HepG2 (cell line): Measurements from ENCODE around the gene FAM167B. TPM values are rescaled to one million over a fixed set of nuclear protein-coding genes. Genes with fewer than 3 reads are reported as not detected.

Experiments used
- ATAC-seq: fragments of 200-7000 bp; cut with Tn5 transposase; 3 replicates; pipeline ENCODE4 v1.9.1; 2020; ENCODE audit warnings: mild to moderate bottlenecking, moderate library complexity
- BruUV-seq: library from RNA; stranded (reverse); fragments of 400-500 nt; replicated peaks from 2 replicates; lab custom pipeline; 2021; lab: Mats Ljungman, UMichigan
- CTCF ChIA-PET: fragments of 300-600 bp; formaldehyde crosslinking; extraction: SDS; loops from one replicate; lab custom pipeline; 2021; ENCODE audit warnings: low total read pairs, inconsistent platforms, low intra/inter-chr PET ratio; lab: Yijun Ruan, JAX
- POLR2A ChIA-PET: fragments of 350-600 bp; sonication (Branson Sonifier 250); formaldehyde crosslinking; loops from one replicate; lab custom pipeline; 2020; ENCODE audit warnings: antibody characterized with exemption, inconsistent platforms; lab: Yijun Ruan, JAX
- DNase-seq: peaks from one replicate; pipeline ENCODE4 v3.0.0-alpha.2; 2015; ENCODE audit warnings: low spot score
- FAIRE-seq: peaks from 3 replicates; lab custom pipeline; 2011; peaks lifted over from hg19 to GRCh38; lab: Jason Lieb, UNC
- H2AFZ ChIP-seq: one replicate; pipeline ENCODE4 v1.6.1; 2011; ENCODE audit warnings: low read length, inconsistent platforms
- H3K27ac ChIP-seq: fragments of 300-600 bp; 3 replicates; pipeline ENCODE4 v1.8.0; 2011; ENCODE audit warnings: mixed run types, mild to moderate bottlenecking, mixed read lengths, low read length, inconsistent platforms; ENCODE audit not compliant: insufficient read depth; ENCODE audit errors: extremely low read length
- H3K27me3 ChIP-seq, 2 experiments: fragments of 200-600 bp in 1 of 2; 2 replicates in 1 of 2; 3 replicates in 1 of 2; pipeline versions ENCODE4 v1.6.0 to v1.8.0; 2011; ENCODE audit warnings: low read length in 2 of 2, mild to moderate bottlenecking in 2 of 2, moderate library complexity in 2 of 2, inconsistent platforms in 1 of 2; ENCODE audit not compliant: insufficient read depth in 2 of 2, control insufficient read depth in 1 of 2
- H3K36me3 ChIP-seq, 2 experiments: fragments of 200-600 bp in 1 of 2; replicated peaks in 1 of 2; 2 replicates in 1 of 2; 3 replicates in 1 of 2; pipeline versions ENCODE4 v1.5.1 to v1.8.0; 2011; ENCODE audit warnings: low read length in 2 of 2, inconsistent platforms in 1 of 2; ENCODE audit not compliant: insufficient read depth in 2 of 2, control insufficient read depth in 1 of 2
- H3K4me1 ChIP-seq: 2 replicates; pipeline ENCODE4 v1.5.1; 2012; ENCODE audit warnings: low read length, inconsistent platforms; ENCODE audit not compliant: insufficient read depth
- H3K4me2 ChIP-seq: 2 replicates; pipeline ENCODE4 v1.6.0; 2011; ENCODE audit warnings: low read depth, low read length, inconsistent platforms
- H3K4me3 ChIP-seq, 3 experiments: fragments of 200-600 bp in 1 of 3; sonication (generic), shearing (Covaris generic) in 1 of 3; replicated peaks in 1 of 3; 2 replicates each; pipeline ENCODE4 v1.5.1; 2011 to 2016; ENCODE audit warnings: low read length in 3 of 3, inconsistent platforms in 2 of 3, low read depth in 2 of 3, mild to moderate bottlenecking in 2 of 3, control low read depth in 1 of 3, mixed read lengths in 1 of 3; ENCODE audit not compliant: insufficient read depth in 1 of 3
- H3K79me2 ChIP-seq: one replicate; pipeline ENCODE4 v1.6.1; 2011; ENCODE audit warnings: low read length, inconsistent platforms; ENCODE audit not compliant: insufficient read depth
- H3K9ac ChIP-seq: 2 replicates; pipeline ENCODE4 v1.6.0; 2011; ENCODE audit warnings: mild to moderate bottlenecking, low read depth, low read length, inconsistent platforms; ENCODE audit not compliant: insufficient read depth
- H3K9me3 ChIP-seq: 2 replicates; pipeline ENCODE4 v1.5.1; 2012; ENCODE audit warnings: mild to moderate bottlenecking, low read length
- H4K20me1 ChIP-seq: 2 replicates; pipeline ENCODE4 v1.6.0; 2011; ENCODE audit warnings: inconsistent platforms, mild to moderate bottlenecking, low read length, moderate library complexity; ENCODE audit not compliant: insufficient read depth
- FOSL1 ChIP-seq: sonication (generic); formaldehyde crosslinking; IDR thresholded peaks from 2 replicates; pipeline ENCODE4 v1.9.0; 2021; ENCODE audit warnings: missing genetic modification reagents, borderline replicate concordance
- HNF4G ChIP-seq, 2 experiments: sonication (generic) in 1 of 2; formaldehyde crosslinking in 1 of 2; IDR thresholded peaks; 2 replicates each; pipeline versions ENCODE4 v1.4.0 to v1.6.1; 2011 to 2020; ENCODE audit warnings: borderline replicate concordance in 2 of 2, low read depth in 2 of 2, mild to moderate bottlenecking in 2 of 2, low read length in 1 of 2, missing genetic modification reagents in 1 of 2, moderate library complexity in 1 of 2
- SCMH1 ChIP-seq: sonication (generic); formaldehyde crosslinking; IDR thresholded peaks from 2 replicates; pipeline ENCODE4 v1.9.0; 2021; ENCODE audit warnings: missing genetic modification reagents, mild to moderate bottlenecking, borderline replicate concordance
- SNAPC2 ChIP-seq: sonication (generic); formaldehyde crosslinking; IDR thresholded peaks from 2 replicates; pipeline ENCODE4 v1.8.1; 2022; ENCODE audit warnings: mild to moderate bottlenecking, missing genetic modification reagents
- YY1 ChIP-seq: IDR thresholded peaks from 2 replicates; pipeline ENCODE4 v1.6.1; 2011; ENCODE audit warnings: low read length, low read depth, moderate library complexity, mild to moderate bottlenecking; ENCODE audit not compliant: insufficient read depth, insufficient replicate concordance
- ZFAT ChIP-seq: sonication (generic); formaldehyde crosslinking; conservative IDR thresholded peaks from 2 replicates; pipeline ENCODE4 v1.8.1; 2023; ENCODE audit warnings: missing genetic modification reagents, inconsistent platforms
- ZIK1 ChIP-seq: sonication (generic); formaldehyde crosslinking; IDR thresholded peaks from 2 replicates; pipeline ENCODE4 v1.5.0; 2020; ENCODE audit warnings: mild to moderate bottlenecking, low read depth, missing genetic modification reagents, borderline replicate concordance
- ZNF350 ChIP-seq: sonication (generic); formaldehyde crosslinking; IDR thresholded peaks from 2 replicates; pipeline ENCODE4 v1.4.0; 2020; ENCODE audit warnings: mild to moderate bottlenecking, low read depth, missing genetic modification reagents, borderline replicate concordance
- ZNF569 ChIP-seq: sonication (generic); formaldehyde crosslinking; IDR thresholded peaks from 2 replicates; pipeline ENCODE4 v1.5.0; 2020; ENCODE audit warnings: mild to moderate bottlenecking, missing genetic modification reagents, moderate library complexity, borderline replicate concordance
- ZNF615 ChIP-seq: sonication (generic); formaldehyde crosslinking; IDR thresholded peaks from 2 replicates; pipeline ENCODE4 v1.5.0; 2020; ENCODE audit warnings: mild to moderate bottlenecking, missing genetic modification reagents, borderline replicate concordance
- ZNF772 ChIP-seq: sonication (generic); formaldehyde crosslinking; IDR thresholded peaks from 2 replicates; pipeline ENCODE4 v1.5.0; 2020; ENCODE audit warnings: mild to moderate bottlenecking, missing genetic modification reagents
- ZSCAN9 ChIP-seq: IDR thresholded peaks from 2 replicates; pipeline ENCODE4 v1.6.1; 2016; ENCODE audit warnings: borderline replicate concordance
- WGBS: methylation state at CpG from one replicate; pipeline ENCODE4 v1.1.6; 2017; ENCODE audit warnings: low lambda C conversion rate; 5-methylcytosine and 5-hydroxymethylcytosine counted together
- in situ Hi-C: cut with HindIII; loops from 2 replicates; pipeline ENCODE4 v1.10.0; 2017; ENCODE audit warnings: low pct_unique_long_range_greater_than_20kb; ENCODE audit not compliant: extremely low pct_ligation_motif_present
- intact Hi-C: fragments of 100-400 bp; cut with micrococcal nuclease; formaldehyde crosslinking; loops from one replicate; pipeline ENCODE4 v1.10.0; 2022; ENCODE audit not compliant: unreplicated experiment
- polyA plus RNA-seq, 8 experiments: library from polyadenylated mRNA; depleted of rRNA in 3 of 8; stranded (reverse) in 7 of 8; unstranded in 1 of 8; fragments of >200 nt; fragmentation: Illumina TruSeq in 4 of 8; extraction: Trizol in 4 of 8; gene quantifications; 2 replicates each; pipeline versions ENCODE4 v1.2.1 to v1.2.3, GENCODE V29; 2011 to 2016; ENCODE audit warnings: low read depth in 4 of 8, missing spikeins in 1 of 8, mixed read lengths in 1 of 8; ENCODE audit not compliant: insufficient read depth in 1 of 8
- total RNA-seq, 5 experiments: library from RNA; depleted of rRNA; stranded (reverse); fragments of >200 nt; fragmentation: Illumina TruSeq; extraction: Trizol; gene quantifications; 2 replicates each; pipeline ENCODE4 v1.2.3, GENCODE V29; 2016; ENCODE audit warnings: low read depth in 1 of 5
- TF ChIP-seq, protein P1 (sequence below): sonication (generic); formaldehyde crosslinking; IDR thresholded peaks from 2 replicates; pipeline ENCODE4 v1.5.0; 2020; ENCODE audit warnings: missing genetic modification reagents
- TF ChIP-seq, protein P2 (sequence below): sonication (generic); formaldehyde crosslinking; conservative IDR thresholded peaks from 2 replicates; pipeline ENCODE4 v1.4.0; 2020; ENCODE audit warnings: missing genetic modification reagents
- TF ChIP-seq, protein P3 (sequence below): sonication (generic); formaldehyde crosslinking; IDR thresholded peaks from 2 replicates; pipeline ENCODE4 v1.5.0; 2020; ENCODE audit warnings: mild to moderate bottlenecking, missing genetic modification reagents

Gene FAM167B
- total and polyA plus RNA-seq, 2 of the 13 experiments (the other 11 are each of a cell fraction or from before 2014, with no cell fraction given), result 0.15 to 0.70 TPM

DNA sequence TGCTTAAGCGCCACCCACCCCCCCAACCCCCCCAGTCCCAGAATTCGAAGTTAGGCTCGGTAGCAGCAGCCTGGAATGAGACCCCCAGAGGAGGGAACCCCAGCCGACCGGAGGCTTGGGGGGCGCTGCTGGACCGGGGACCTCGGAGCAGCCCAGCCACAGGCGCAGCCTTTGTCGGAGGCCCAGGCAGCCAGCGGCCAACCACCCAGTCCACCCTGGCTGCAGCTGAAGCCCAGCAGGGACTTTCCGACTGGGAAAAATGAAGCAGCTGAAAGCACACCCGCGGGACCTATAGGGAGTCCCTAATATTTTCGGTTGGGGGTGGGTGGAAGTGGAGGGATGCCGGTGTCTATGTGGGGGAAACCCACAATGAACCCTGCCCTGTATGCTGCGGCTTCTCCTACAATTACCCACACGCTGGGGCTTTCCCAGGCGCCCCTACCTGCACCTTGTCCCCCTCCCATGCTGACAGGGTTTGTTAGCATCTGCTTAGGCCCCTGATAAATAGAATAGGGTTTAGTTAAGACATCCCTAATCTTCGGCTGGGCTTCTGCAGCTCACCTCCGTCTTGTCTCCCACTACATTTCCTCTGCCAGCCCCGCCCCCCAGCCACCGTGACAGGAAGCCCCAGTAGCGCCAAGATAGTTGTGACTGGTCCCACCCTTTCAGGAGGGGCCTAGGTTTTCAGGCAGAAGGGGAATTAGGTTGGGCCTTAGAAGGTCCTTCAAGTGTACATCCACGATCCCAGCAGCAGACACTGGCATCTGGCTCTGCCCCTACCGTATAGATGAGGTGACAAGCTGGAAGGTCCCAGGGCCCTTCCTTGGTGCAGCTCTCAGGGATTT, 45.8 kb upstream of the FAM167B start:
- H3K4me1 ChIP-seq, result peaks cover 22% of the 10 kb centered on the region
- H3K9me3 ChIP-seq, result no peaks in the 10 kb centered on the region
- H3K36me3 ChIP-seq, result peaks cover 1 to 12% of the 10 kb centered on the region in 2 experiments; a peak in 4 of 5 replicates
- FAIRE-seq (no peak), DNase-seq (no peak), ATAC-seq (peak; percentile 71)
- in situ Hi-C loops, result no loop called here
- WGBS, result 4% methylated on average over 12 of the region's 26 CpGs
- ChIA-PET CTCF (no interaction called here), POLR2A (interaction anchor here (1.0 to 4.8 kb wide), 12 partner anchors 9 to 193 kb away, joined by 3 to 38 read pairs (median 5); partner anchors contain the start of genes BSDC1, KPNA6, MARCKSL1 and TXLNA)
- no peaks in the 10 kb centered on the region for H3K27me3 ChIP-seq
- no TSS peak for BruUV-seq
- no peak overlapping the region for H2AFZ ChIP-seq
- H3K4me3 ChIP-seq, result peak overlapping the region; percentile 64 to 72 (median 65)
- H3K79me2 ChIP-seq, result no peaks in the 10 kb centered on the region
- no peaks in the 10 kb centered on the region for H4K20me1 ChIP-seq
- H3K9ac ChIP-seq, result peak overlapping the region; percentile 45
- intact Hi-C loops, result no loop called here
- peak overlapping the region; percentile 96 for H3K4me2 ChIP-seq
- H3K27ac ChIP-seq, result no peak overlapping the region
- TF ChIP-seq, protein P1, sequence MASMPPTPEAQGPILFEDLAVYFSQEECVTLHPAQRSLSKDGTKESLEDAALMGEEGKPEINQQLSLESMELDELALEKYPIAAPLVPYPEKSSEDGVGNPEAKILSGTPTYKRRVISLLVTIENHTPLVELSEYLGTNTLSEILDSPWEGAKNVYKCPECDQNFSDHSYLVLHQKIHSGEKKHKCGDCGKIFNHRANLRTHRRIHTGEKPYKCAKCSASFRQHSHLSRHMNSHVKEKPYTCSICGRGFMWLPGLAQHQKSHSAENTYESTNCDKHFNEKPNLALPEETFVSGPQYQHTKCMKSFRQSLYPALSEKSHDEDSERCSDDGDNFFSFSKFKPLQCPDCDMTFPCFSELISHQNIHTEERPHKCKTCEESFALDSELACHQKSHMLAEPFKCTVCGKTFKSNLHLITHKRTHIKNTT (CRISPR knock-in tag), result no peak
- TF ChIP-seq SNAPC2, result no peak
- peak; percentile 9 for TF ChIP-seq YY1
- no peak for TF ChIP-seq ZNF350
- TF ChIP-seq ZIK1 (CRISPR knock-in tag), result no peak
- no peak for TF ChIP-seq ZNF569
- TF ChIP-seq ZFAT (CRISPR knock-in tag), result no peak
- no peak for TF ChIP-seq FOSL1
- TF ChIP-seq ZSCAN9 (CRISPR knock-in tag), result no peak
- TF ChIP-seq SCMH1, result no peak
- TF ChIP-seq, protein P2, sequence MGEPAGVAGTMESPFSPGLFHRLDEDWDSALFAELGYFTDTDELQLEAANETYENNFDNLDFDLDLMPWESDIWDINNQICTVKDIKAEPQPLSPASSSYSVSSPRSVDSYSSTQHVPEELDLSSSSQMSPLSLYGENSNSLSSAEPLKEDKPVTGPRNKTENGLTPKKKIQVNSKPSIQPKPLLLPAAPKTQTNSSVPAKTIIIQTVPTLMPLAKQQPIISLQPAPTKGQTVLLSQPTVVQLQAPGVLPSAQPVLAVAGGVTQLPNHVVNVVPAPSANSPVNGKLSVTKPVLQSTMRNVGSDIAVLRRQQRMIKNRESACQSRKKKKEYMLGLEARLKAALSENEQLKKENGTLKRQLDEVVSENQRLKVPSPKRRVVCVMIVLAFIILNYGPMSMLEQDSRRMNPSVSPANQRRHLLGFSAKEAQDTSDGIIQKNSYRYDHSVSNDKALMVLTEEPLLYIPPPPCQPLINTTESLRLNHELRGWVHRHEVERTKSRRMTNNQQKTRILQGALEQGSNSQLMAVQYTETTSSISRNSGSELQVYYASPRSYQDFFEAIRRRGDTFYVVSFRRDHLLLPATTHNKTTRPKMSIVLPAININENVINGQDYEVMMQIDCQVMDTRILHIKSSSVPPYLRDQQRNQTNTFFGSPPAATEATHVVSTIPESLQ, result no peak
- no peak for TF ChIP-seq HNF4G (IDR thresholded peaks at IDR 0.05; ENCODE audit: borderline replicate concordance, low read depth, low read length)
- no peak for TF ChIP-seq HNF4G (CRISPR knock-in tag; IDR thresholded peaks at IDR 0.05; ENCODE audit: borderline replicate concordance, low read depth)
- TF ChIP-seq ZNF772 (CRISPR knock-in tag), result no peak
- TF ChIP-seq ZNF615 (CRISPR knock-in tag), result no peak
- TF ChIP-seq, protein P3, sequence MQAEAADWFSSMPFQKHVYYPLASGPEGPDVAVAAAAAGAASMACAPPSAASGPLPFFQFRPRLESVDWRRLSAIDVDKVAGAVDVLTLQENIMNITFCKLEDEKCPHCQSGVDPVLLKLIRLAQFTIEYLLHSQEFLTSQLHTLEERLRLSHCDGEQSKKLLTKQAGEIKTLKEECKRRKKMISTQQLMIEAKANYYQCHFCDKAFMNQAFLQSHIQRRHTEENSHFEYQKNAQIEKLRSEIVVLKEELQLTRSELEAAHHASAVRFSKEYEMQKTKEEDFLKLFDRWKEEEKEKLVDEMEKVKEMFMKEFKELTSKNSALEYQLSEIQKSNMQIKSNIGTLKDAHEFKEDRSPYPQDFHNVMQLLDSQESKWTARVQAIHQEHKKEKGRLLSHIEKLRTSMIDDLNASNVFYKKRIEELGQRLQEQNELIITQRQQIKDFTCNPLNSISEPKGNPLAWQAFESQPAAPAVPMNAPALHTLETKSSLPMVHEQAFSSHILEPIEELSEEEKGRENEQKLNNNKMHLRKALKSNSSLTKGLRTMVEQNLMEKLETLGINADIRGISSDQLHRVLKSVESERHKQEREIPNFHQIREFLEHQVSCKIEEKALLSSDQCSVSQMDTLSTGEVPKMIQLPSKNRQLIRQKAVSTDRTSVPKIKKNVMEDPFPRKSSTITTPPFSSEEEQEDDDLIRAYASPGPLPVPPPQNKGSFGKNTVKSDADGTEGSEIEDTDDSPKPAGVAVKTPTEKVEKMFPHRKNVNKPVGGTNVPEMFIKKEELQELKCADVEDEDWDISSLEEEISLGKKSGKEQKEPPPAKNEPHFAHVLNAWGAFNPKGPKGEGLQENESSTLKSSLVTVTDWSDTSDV (CRISPR knock-in tag), result no peak
